Measurements from ENCODE around the gene ACBD3.

ACBD3 gene

DNA sequence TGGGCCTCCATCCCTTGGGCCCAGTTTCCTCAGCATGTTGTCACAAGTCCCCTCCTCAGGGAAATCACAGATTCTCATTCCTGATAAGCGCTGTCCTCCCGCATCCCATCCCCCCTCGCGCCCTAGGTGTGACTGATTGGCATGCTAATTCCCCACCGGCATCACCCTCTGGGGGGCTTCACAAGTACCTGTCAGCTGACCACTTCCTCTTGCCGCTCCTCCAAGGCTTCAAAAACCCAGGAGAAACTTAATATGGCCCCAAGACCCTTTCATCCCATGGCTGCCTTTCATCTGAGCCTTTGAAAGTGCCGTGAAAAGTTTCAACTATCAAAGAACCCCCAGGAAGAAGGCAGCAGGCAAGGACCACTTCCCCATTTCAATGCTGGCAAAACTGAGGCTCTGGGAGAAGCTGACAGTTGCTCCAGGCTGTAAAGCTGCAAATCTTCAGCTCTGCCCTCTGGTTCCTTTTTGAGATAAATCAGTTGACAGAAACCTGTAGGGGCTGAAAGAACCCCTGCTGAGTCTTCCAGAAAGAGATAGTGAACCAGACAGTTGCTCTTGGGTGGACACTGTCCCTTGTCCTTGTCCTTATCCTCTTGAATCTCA, 24.1 kb upstream of the ACBD3 start:
- TF ChIP-seq EZH2phosphoT487 (IDR thresholded peaks at IDR 0.05; ENCODE audit: borderline replicate concordance, low read length) = no peak
- TF ChIP-seq CTCF (IDR thresholded peaks at IDR 0.05; ENCODE audit: low read depth, low read length, poor library complexity, severe bottlenecking) = no peak
- Histone ChIP-seq H3K36me3 (ENCODE audit: control insufficient read depth, low read length) (no peaks in the 10 kb centered on the region), H3K79me2 (ENCODE audit: control insufficient read depth, low read length) (no peaks in the 10 kb centered on the region), H3K9me2 (replicated peaks; ENCODE audit: control insufficient read depth, low read length) (no peaks in the 10 kb centered on the region), H3K4me3 (ENCODE audit: low read length) (no peak overlapping the region), H3K4me1 (ENCODE audit: control insufficient read depth, low read length) (peaks cover 13% of the 10 kb centered on the region), H4K20me1 (ENCODE audit: control insufficient read depth, insufficient read depth, low read depth, low read length) (no peaks in the 10 kb centered on the region), H3F3A (ENCODE audit: control insufficient read depth, insufficient read depth) (no peaks in the 10 kb centered on the region; the same call in 1 of the 2 replicates), H3K27ac (ENCODE audit: low read depth, low read length) (no peak overlapping the region), H3K4me2 (ENCODE audit: low read length) (no peak overlapping the region), H3K9me3 (ENCODE audit: control insufficient read depth, insufficient read depth, low read length) (no peaks in the 10 kb centered on the region), H3K27me3 (ENCODE audit: control insufficient read depth, low read length) (no peaks in the 10 kb centered on the region)

GRCh38 chr1:226209307-226210059, 22.9 kb upstream of the ACBD3 start:
- H3K9me2 ChIP-seq (replicated peaks; ENCODE audit: control insufficient read depth, low read length) = no peaks in the 10 kb centered on the region
- H3K4me1 ChIP-seq (ENCODE audit: control insufficient read depth, low read length) = peaks cover 1% of the 10 kb centered on the region
- no peaks in the 10 kb centered on the region for H3K9me3 ChIP-seq (ENCODE audit: control insufficient read depth, insufficient read depth, low read length)
- H3F3A ChIP-seq (ENCODE audit: control insufficient read depth, insufficient read depth) = no peaks in the 10 kb centered on the region
- TF ChIP-seq EZH2phosphoT487 (IDR thresholded peaks at IDR 0.05; ENCODE audit: borderline replicate concordance, low read length) = no peak
- TF ChIP-seq CTCF (IDR thresholded peaks at IDR 0.05; ENCODE audit: low read depth, low read length, poor library complexity, severe bottlenecking) = no peak
- H3K27ac ChIP-seq (ENCODE audit: low read depth, low read length) = no peak overlapping the region
- H3K36me3 ChIP-seq (ENCODE audit: control insufficient read depth, low read length) = no peaks in the 10 kb centered on the region
- H3K4me2 ChIP-seq (ENCODE audit: low read length) = no peak overlapping the region
- H3K4me3 ChIP-seq (ENCODE audit: low read length) = no peak overlapping the region
- no peaks in the 10 kb centered on the region for H4K20me1 ChIP-seq (ENCODE audit: control insufficient read depth, insufficient read depth, low read depth, low read length)
- no peaks in the 10 kb centered on the region for H3K79me2 ChIP-seq (ENCODE audit: control insufficient read depth, low read length)
- no peaks in the 10 kb centered on the region for H3K27me3 ChIP-seq (ENCODE audit: control insufficient read depth, low read length)

GRCh38 chr1:226207048-226207447, 20.5 kb upstream of the ACBD3 start:
- peaks cover 18% of the 10 kb centered on the region for H3K4me1 ChIP-seq (ENCODE audit: control insufficient read depth, low read length)
- H3K4me2 ChIP-seq (ENCODE audit: low read length) = no peak overlapping the region
- H3K27me3 ChIP-seq (ENCODE audit: control insufficient read depth, low read length) = no peaks in the 10 kb centered on the region
- H3K36me3 ChIP-seq (ENCODE audit: control insufficient read depth, low read length) = no peaks in the 10 kb centered on the region
- no peaks in the 10 kb centered on the region for H3K9me2 ChIP-seq (replicated peaks; ENCODE audit: control insufficient read depth, low read length)
- TF ChIP-seq CTCF (IDR thresholded peaks at IDR 0.05; ENCODE audit: low read depth, low read length, poor library complexity, severe bottlenecking) (no peak), EZH2phosphoT487 (IDR thresholded peaks at IDR 0.05; ENCODE audit: borderline replicate concordance, low read length) (no peak)
- no peaks in the 10 kb centered on the region for H4K20me1 ChIP-seq (ENCODE audit: control insufficient read depth, insufficient read depth, low read depth, low read length)
- H3K4me3 ChIP-seq (ENCODE audit: low read length) = no peak overlapping the region
- no peaks in the 10 kb centered on the region for H3F3A ChIP-seq (ENCODE audit: control insufficient read depth, insufficient read depth)
- H3K79me2 ChIP-seq (ENCODE audit: control insufficient read depth, low read length) = no peaks in the 10 kb centered on the region
- no peaks in the 10 kb centered on the region for H3K9me3 ChIP-seq (ENCODE audit: control insufficient read depth, insufficient read depth, low read length)
- H3K27ac ChIP-seq (ENCODE audit: low read depth, low read length) = no peak overlapping the region

Data from DOHH2 (cell line).